ENCODE measurements around the gene DLG2. TPM values are rescaled to one million over a fixed set of nuclear protein-coding genes. Genes with fewer than 3 reads are reported as not detected.

DLG2 gene
- polyA plus RNA-seq, 4 donors: 12.8 to 14.2 (median 13.7) TPM

DNA sequence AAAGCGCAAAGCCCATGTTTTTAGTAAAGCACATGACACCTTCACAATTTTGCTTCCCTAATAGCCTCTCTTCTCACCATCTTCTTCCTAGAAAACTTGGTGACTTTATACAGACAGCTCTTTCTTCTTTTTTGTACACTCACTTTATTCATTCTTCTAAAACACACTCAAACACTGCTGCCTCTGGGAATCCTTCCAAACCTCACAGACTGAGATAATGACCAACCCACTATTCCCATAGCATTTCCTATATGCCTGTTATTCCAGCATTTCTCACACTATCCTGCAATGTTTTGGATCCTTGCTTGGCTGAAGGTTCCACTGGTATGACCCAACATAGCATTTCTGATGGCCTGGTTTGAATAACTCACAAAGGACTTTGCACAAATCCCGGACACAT, 1898.9 kb downstream of the DLG2 start:
- no peak for DNase-seq (ENCODE audit: low read depth in 4 of 4, low spot score in 3 of 4)

DNA sequence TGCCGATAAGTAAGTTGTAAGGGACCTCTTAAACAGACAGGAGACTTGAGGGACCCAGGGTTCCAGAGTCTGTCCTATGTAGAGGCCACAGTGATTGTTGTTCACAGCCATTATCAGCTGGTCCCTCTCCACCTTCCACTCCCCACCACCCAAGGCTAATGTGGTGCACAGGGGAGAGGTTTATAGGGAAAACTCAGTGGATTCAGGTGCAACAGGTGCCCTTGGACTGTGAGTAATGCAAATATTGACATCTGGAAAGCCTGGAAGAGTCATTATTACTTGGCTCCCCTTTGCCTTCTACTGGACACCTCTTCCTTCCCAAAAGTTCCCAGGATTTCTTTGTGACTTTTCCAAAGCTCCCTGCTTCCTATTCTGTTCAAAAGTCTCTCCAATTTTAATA, 1899.9 kb downstream of the DLG2 start:
- no peak for DNase-seq (ENCODE audit: low read depth in 4 of 4, low spot score in 3 of 4)

DNA sequence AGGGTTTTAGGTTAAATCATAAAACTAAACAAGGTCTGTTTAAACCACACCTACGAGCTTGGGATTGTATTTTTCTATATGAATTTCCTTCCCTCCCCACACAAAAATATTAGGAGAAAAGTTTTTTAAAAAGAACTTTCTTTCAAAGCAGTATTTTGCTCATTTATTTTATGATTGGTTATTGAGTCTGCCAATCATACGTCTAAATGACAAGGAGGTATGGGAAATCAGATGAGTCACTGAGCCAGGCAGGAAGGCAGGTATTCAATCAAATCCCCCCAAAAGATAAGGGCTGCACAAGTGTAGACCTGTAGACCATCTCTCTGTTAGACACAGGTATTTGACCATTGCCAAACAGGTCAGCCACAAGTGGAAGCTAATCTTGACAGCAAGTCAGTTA, 1900.8 kb downstream of the DLG2 start:
- DNase-seq (ENCODE audit: low read depth in 4 of 4, low spot score in 3 of 4): no peak

DNA sequence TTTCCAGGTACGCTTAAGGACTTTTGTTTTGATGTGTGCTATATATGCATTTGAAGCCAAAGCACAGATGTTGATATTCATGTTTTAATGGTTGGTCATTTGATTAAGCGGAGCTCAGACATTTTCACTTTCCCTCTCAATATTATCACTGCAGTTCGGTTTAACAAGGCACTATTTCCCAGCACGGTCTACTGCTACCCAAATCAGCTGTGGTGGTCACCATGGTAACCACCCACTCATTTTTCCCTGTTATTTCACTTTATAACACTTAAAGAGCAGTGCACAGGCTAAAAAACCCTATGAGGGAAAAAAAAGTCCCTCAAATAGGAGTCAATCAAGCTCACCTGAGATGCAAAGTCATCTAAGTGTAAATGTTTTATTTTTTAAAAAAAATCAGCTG, 1901.4 kb downstream of the DLG2 start:
- no peak for DNase-seq (ENCODE audit: low read depth in 4 of 4, low spot score in 3 of 4)

DNA sequence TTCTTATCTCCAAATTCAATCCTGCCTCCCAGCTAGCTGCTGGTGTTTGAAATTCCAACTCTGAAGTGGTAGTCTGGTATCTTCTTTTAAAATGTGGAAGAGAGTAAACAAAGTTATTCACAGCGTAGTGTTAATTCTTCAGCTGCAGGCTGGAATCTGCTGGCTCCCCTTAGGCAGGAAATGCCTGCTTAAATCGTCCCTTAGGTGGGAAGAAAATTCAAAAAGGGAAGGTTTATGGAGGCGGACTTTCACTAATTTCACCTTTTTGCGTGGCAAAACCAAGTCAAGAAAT, 1901.9 kb downstream of the DLG2 start:
- DNase-seq (ENCODE audit: low read depth in 4 of 4, low spot score in 3 of 4): no peak

DNA sequence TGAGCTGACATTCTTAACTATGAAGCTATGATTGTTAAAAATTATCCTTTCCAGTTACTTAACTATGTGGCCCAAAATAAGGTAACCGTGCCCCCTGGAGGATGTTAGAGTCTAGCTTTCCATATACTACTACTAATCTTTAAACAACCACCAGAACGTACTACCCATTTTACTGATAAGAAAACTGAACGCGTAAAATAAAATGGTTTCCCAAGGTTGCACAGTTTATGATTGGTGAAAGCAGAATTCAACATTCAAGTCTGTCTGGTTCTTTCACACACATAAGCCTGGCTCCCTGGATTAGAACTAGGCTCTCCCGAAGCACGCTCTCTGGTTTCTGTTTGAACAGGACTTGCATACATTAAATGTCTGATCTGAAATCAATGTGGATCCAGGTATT, 1903.1 kb downstream of the DLG2 start:
- DNase-seq (ENCODE audit: low read depth in 4 of 4, low spot score in 3 of 4): no peak

DNA sequence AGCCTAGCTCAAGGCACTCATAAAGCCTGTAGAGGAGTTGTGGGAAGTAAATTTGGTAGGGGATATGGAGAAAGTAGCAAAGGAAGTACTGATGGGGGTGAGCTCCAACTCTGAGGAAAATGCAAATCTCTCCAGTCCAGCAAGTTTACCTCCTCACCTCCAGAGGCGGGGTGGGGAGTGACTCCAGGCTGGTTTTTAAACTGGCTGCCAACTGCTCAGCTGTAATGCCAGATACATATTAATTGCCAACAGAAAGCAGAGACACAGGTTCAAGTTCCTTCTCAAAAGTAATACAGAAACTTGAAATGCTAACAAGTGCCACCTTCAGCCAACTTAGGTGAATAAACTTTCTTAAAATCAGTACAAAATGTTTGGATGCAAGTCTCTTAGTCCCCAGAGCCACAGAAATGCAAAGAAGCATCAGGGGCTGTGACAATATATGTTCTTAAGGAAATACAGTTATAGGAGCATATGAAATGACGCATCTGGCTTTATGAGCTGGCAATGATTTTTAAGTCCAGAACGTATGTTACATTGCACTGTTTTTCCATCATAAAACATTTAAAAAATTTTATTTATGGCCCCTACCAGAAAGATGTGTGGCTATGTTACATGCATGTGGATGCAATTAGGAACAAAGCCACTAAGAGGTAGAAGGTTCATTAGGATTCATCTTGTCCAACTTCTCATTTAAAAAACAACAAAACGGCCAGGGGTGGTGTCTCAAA, 1904.6 kb downstream of the DLG2 start:
- no peak for DNase-seq (ENCODE audit: low read depth in 4 of 4, low spot score in 3 of 4)

DNA sequence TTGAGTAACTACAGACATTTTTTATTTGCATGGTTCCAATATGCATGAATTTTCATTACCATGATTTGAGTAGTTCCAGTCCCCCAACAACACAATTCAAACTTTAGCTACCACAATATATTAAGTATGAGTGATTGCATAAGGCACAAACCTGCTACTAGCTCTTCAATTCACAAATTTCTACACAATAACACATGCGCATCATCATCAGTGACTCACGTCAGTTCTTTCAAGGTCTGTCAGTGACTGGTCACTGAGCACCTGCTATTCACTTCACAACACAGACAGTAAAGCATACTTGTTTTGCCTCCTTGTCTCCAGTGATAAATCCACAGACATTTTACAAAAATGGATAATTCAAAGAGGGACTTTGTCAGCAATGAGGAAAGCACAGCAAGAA, 1905.9 kb downstream of the DLG2 start:
- no peak for DNase-seq (ENCODE audit: low read depth in 4 of 4, low spot score in 3 of 4)

DNA sequence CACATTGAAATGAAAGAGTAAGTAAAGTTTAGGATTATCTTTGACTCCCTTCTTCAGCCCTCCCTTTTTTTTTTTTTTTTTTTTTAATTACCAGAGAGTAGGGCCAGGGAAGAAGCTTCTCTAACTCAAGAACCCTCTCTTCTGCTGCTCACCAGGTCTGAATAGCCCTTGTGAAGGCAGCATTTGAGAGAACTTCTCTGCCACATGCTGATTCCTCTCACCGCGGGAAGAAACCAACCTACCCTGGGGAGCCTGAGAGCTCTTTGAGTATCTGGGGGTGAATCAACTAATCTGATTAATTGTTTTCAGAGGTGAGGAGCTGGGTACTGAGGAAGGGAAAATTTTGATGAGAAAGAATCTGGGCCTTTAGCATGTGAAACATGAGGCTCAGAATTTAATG, 1906.5 kb downstream of the DLG2 start:
- DNase-seq (ENCODE audit: low read depth in 4 of 4, low spot score in 3 of 4): no peak

DNA sequence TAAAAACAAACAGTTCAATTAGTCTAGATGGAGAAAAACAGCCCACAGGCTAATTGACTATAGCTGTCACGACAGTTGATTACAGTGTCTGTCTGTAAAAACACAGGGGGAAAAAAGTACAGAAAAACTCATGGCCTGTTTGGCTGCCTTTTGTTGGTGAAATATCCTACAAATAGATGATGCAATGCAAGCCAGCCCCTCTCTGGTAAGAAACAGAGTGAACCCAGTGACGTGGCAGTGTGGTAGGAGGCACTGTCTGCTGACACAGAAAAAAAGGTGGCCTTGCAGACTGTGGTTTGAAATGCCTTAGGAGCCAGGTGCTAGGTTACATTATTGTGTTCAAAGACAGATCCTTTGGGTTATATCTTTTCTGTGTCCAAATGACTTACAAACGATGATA, 1909.6 kb downstream of the DLG2 start:
- no peak for DNase-seq (ENCODE audit: low read depth in 4 of 4, low spot score in 3 of 4)

DNA sequence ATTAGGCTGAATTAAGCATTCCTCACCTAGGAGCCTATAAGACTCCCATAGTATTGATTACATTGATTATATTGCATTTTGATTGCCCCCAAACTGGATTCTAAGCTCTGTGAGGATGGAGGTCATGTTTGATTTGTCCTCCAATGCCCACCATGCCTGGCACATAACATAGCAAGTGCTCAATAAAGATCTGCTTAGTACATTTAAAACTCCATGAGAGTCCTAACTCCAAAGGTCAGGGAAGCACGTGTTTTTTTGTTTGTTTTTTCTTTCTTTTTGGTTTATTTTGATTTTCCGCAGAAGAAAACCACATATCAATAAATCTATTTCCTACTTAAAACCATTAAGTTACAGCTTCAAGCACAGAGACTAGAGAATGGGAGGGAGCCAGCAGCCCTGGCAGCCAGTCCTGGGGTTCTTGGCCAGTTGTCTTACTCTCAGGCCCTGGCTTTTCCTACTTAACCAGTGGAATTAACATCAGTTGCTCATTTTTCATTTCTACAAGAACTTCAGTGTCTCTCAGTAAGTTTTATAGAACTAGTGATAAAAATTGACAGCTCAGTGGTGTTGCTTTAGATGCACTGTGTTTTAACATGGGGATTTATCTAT, 1911.1 kb downstream of the DLG2 start:
- no peak for DNase-seq (ENCODE audit: low read depth in 4 of 4, low spot score in 3 of 4)

DNA sequence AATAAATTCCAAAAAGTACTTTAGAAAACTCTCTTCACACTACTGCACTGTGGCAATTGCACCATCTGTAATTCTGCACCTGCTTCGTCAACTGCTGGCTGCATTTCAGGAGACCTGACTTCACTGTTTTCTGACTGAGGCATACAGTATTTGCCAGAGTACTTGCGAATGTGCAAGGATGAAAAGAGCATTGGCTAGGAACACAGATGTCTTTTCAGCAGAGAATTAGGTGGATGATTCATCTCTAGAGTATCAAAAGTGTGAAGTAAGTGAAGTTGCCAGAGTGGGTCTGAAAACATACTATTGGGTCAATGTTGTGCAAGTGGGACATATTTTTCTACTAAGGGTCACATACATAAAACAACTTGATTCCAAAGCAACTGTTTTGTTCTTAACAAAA, 1913.4 kb downstream of the DLG2 start:
- no peak for DNase-seq (ENCODE audit: low read depth in 4 of 4, low spot score in 3 of 4)

DNA sequence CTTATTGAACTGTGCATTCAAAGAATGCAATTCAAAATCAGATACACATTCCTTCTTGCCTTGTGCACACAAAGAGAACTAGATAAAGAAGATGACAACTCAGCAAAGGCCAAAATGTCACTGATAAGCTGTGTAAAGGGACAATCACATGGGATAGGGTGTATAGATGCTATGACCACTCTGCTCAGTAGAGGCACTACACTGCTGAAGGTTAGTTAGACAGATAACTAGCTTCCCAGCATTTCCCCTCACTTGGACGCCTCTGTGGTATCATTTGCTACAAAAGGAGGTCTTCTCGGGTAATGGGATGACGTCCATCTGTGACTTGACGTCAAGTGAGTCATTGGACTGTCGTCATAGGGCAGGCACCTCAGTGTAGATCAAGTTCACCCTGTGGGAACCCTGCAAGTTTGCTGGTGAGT, 1916.0 kb downstream of the DLG2 start:
- no peak for DNase-seq (ENCODE audit: low read depth in 4 of 4, low spot score in 3 of 4)

DNA sequence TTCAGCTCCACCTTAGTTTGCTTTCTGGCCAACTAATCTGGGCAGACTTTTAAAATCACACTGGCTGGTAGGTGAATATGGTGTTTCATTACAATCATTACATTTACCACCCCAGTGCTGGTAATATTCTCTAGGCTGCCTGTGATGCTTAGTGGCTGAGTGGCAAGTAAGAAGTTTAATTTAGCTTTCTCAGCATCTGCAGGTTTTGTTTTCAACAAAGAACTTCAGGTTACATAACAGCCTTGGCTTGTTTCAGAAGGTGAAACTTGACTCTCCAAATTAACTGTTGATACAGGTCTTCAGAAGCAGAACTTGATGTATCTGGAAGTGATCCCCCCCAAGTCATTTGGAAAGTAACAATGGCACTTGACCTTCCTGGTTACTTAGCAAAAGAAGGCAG, 1917.7 kb downstream of the DLG2 start:
- DNase-seq (ENCODE audit: low read depth in 4 of 4, low spot score in 3 of 4): no peak

DNA sequence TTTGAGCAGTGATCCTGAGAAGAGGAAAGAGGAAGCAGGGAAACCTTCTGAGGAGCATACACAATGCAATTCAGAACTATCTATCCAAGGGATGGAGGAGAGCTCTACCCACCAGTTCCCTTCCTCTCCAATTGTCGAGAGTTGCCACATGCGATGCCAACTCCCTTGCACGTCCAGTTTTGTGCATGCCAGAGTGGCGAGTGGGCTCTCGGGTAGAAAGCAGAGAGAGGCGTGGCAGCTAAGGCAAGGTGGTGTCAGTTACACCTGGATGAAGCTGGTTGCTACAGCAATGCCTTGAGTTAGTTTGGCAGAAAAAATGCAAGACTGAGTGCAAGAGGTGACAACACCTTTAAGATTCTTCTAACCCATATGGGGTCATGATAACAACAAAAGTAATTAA, 1920.6 kb downstream of the DLG2 start:
- no peak for DNase-seq (ENCODE audit: low read depth in 4 of 4, low spot score in 3 of 4)

DNA sequence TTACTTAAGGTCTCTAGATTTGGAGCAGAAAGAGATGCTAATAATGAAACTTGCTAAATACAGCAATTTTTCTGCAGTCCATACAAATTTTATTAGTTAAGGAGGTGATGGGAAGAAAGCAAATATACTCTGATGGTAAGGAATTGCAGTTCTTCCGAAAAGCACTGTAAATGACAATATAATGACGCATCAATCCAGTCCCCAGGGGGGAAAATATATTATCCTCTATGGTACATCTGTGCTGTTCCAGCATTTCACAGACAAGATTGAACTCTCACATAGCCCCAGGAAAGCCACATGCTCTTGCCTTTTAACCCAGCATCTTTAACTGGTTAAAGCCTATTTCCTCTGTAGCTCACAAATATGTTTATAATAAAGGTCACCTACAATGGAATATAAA, 1924.3 kb downstream of the DLG2 start:
- no peak for DNase-seq (ENCODE audit: low read depth in 4 of 4, low spot score in 3 of 4)

DNA sequence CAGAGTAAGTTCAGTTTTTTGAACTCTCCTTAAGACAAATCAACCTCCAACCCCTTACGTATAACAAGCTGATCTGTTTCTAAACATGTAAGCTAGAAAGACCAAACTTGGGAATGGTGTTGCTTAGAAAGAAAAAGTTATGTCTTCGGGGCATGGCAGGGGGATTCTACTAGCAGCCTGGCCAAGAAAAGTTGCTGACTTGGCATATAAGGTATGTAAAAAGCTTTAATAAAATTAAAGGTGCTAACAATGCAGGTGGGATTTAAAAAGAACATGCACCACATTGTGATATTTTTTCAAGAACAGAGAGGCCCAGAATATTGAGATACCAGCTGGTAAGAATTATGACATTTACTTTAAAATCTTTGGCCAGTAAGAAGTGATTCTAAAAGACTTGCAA, 1929.6 kb downstream of the DLG2 start:
- DNase-seq (ENCODE audit: low read depth in 4 of 4, low spot score in 3 of 4): no peak

DNA sequence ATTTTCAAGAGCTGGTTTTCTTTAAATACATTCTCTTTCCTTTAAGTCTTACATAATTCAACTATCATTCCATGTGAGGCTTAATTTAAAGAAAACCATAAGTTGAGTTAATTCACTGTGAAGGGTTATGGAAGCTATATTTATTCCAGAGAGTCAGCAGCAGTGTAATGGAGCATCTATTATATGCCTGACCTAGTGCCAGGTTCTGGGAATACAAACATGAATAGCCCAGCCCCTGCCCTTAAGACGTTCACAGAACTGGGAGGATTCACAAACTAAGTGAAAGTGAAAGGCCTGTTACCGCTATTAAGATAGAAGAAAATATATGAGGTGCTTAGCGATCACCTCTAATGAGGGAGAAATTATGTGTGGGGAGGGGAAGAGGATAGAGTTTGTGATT, 1932.1 kb downstream of the DLG2 start:
- no peak for DNase-seq (ENCODE audit: low read depth in 4 of 4, low spot score in 3 of 4)

DNA sequence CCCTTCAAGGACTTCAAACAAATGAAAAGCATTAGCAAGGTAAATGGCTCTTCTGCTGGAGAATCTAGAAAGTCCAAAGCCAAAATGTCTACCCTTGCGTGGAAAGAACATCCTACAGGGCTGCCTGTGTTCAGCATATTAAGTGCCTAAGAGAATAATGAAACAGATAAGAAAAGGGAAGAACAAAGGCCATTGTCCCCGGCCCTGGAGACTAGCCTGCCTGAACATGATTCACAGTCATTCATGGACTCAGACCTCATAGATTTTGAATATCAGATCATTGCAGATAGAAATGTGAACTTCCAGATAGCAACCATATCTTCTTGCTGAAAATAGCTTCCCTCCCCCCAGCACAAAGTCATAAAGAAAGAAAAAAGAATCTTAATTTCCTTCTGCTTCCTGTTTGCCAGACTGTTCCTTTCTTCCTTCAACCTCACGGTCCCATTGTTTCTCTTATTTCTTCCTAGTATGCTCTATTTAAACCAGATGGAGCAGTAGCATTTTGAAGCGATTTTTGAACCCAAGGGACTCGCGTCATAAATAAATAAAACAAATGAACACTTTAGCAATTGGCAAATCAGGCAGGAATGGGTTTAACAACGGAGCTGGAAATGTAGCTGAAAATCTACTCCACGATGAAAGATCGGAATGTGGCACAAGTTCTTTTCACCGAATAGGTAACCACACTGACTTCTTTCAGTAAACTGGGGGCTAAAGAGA, 1932.8 kb downstream of the DLG2 start:
- no peak for DNase-seq (ENCODE audit: low read depth in 4 of 4, low spot score in 3 of 4)

DNA sequence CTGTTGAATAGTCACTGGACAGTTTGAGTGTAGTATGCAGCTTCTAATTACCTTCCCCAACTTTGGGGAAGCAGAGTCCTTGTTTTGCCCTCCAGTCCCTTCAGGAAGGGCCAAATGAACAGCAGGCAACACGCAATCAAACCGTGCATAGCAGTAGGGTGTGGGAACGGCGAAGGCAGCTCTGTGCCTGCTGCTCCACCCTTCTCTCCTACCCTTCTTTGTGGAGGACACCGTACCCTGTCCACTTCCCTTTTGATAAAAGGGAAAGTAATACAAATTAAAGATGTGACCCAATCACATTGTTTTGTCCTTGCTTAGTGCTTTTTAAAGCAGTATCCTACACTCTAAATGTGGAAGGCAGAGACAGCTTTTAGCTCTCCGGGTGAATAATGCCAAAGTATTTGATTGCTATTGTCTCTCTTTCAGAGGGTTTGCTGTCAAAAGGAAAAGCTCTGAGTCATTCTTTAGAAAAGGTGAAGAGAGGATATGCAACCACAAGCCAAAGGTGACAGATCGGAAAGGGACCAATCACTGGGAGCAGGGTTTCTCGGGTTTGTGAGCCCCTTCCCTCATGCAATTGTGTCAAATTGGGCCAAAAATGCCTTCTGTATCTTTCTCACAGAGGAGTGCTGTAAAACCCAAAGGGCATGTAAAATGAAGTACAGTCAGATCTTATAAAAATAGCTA, 1933.7 kb downstream of the DLG2 start:
- no peak for DNase-seq (ENCODE audit: low read depth in 4 of 4, low spot score in 3 of 4)

DNA sequence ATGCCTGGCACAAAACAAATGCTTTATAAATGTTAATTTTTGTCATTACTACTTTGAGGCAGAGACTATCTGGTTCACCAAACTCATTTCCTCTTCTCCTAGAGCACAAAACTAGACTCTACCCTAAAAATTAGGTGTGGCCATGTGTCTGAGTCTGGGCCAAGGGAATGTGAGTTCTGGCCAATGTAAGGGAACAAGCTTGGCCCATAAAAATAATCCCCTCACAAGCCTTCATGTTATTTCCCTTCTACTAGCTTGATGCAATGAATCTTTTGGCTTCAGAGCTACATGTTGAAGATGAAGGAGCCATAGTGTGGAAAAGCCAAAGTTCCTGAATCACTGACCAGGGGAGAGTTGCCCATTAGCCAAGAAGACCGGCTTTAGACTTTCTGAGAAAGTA, 1934.5 kb downstream of the DLG2 start:
- no peak for DNase-seq (ENCODE audit: low read depth in 4 of 4, low spot score in 3 of 4)

DNA sequence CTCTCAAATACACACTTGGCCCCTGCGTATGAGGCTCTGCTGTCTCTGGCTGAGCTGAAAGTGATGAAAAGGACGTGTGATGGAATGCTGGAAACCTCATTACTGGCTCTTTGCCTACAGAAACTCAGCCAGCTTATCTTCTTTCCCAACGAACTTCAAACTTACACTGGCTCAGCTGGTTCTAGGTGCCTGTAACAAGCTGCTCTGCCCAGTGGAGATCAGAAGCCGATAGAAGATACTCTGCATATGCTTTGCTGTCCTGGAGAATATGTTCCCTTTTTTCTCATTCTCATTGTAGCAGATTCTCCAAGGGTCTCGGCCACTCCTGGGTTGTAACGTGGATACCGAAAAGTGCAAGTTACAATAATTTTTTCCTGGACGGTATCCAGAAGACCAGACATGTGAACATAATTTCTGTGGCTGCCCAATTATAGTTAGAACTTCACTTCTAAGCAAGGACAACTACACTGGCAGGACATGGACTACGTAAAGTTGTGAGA, 1935.6 kb downstream of the DLG2 start:
- no peak for DNase-seq (ENCODE audit: low read depth in 4 of 4, low spot score in 3 of 4)

Measured in right renal pelvis (tissue), 4 donors.